ENCODE measurements around the gene DLG2.
"Not testable (repeated sequence)": the region's sequence is repeated elsewhere in the genome, so short reads cannot be mapped to it uniquely, and the experiment has no call there.

The DLG2 gene

GRCh38 chr11:84993386-84993785 lies 633.8 kb downstream of the DLG2 start:
- Histone ChIP-seq H3K9me2 (replicated peaks; ENCODE audit: control insufficient read depth, low read length) (no peaks in the 10 kb centered on the region), H3K4me2 (ENCODE audit: low read length) (no peak overlapping the region), H3K36me3 (ENCODE audit: control insufficient read depth, low read length) (no peaks in the 10 kb centered on the region), H3K4me1 (ENCODE audit: control insufficient read depth, low read length) (0 out of 2 replicates have a peak, but pooled peaks cover 3% of the 10 kb centered on the region), H3K9me3 (ENCODE audit: control insufficient read depth, insufficient read depth, low read length) (no peaks in the 10 kb centered on the region), H3K27me3 (ENCODE audit: control insufficient read depth, low read length) (no peaks in the 10 kb centered on the region), H3K27ac (ENCODE audit: low read depth, low read length) (no peak overlapping the region), H3K79me2 (ENCODE audit: control insufficient read depth, low read length) (no peaks in the 10 kb centered on the region), H3F3A (ENCODE audit: control insufficient read depth, insufficient read depth) (no peaks in the 10 kb centered on the region), H3K4me3 (ENCODE audit: low read length) (no peak overlapping the region), H4K20me1 (ENCODE audit: control insufficient read depth, insufficient read depth, low read depth, low read length) (no peaks in the 10 kb centered on the region)
- TF ChIP-seq CTCF (IDR thresholded peaks at IDR 0.05; ENCODE audit: low read depth, low read length, poor library complexity, severe bottlenecking) (peak; percentile 50), EZH2phosphoT487 (IDR thresholded peaks at IDR 0.05; ENCODE audit: borderline replicate concordance, low read length) (no peak)

- Histone ChIP-seq H3K27ac (ENCODE audit: low read depth, low read length) (no peak overlapping the region), H3K4me2 (ENCODE audit: low read length) (no peak overlapping the region), H4K20me1 (ENCODE audit: control insufficient read depth, insufficient read depth, low read depth, low read length) (no peaks in the 10 kb centered on the region), H3K79me2 (ENCODE audit: control insufficient read depth, low read length) (no peaks in the 10 kb centered on the region), H3K4me1 (ENCODE audit: control insufficient read depth, low read length) (0 out of 2 replicates have a peak, but pooled peaks cover 3% of the 10 kb centered on the region), H3K9me2 (replicated peaks; ENCODE audit: control insufficient read depth, low read length) (no peaks in the 10 kb centered on the region), H3K36me3 (ENCODE audit: control insufficient read depth, low read length) (no peaks in the 10 kb centered on the region), H3K9me3 (ENCODE audit: control insufficient read depth, insufficient read depth, low read length) (no peaks in the 10 kb centered on the region; the same call in 1 of the 2 replicates), H3K27me3 (ENCODE audit: control insufficient read depth, low read length) (no peaks in the 10 kb centered on the region), H3F3A (ENCODE audit: control insufficient read depth, insufficient read depth) (no peaks in the 10 kb centered on the region), H3K4me3 (ENCODE audit: low read length) (no peak overlapping the region)
- TF ChIP-seq CTCF (IDR thresholded peaks at IDR 0.05; ENCODE audit: low read depth, low read length, poor library complexity, severe bottlenecking) (no peak), EZH2phosphoT487 (IDR thresholded peaks at IDR 0.05; ENCODE audit: borderline replicate concordance, low read length) (no peak)
Observed at GRCh38 chr11:84990141-84990540, 637.0 kb downstream of the DLG2 start.

- not testable (repeated sequence) for H4K20me1 ChIP-seq (ENCODE audit: control insufficient read depth, insufficient read depth, low read depth, low read length); H3K27me3 ChIP-seq (ENCODE audit: control insufficient read depth, low read length); H3K4me2 ChIP-seq (ENCODE audit: low read length); H3K4me1 ChIP-seq (ENCODE audit: control insufficient read depth, low read length); H3K36me3 ChIP-seq (ENCODE audit: control insufficient read depth, low read length); H3K9me2 ChIP-seq (replicated peaks; ENCODE audit: control insufficient read depth, low read length); H3K4me3 ChIP-seq (ENCODE audit: low read length); H3K27ac ChIP-seq (ENCODE audit: low read depth, low read length); H3F3A ChIP-seq (ENCODE audit: control insufficient read depth, insufficient read depth); H3K9me3 ChIP-seq (ENCODE audit: control insufficient read depth, insufficient read depth, low read length); H3K79me2 ChIP-seq (ENCODE audit: control insufficient read depth, low read length)
Observed at GRCh38 chr11:84987686-84988187, 639.4 kb downstream of the DLG2 start.

GRCh38 chr11:84981301-84981700 lies 645.8 kb downstream of the DLG2 start:
- no peak overlapping the region for H3K4me2 ChIP-seq (ENCODE audit: low read length)
- no peaks in the 10 kb centered on the region for H3K27me3 ChIP-seq (ENCODE audit: control insufficient read depth, low read length)
- H3K9me2 ChIP-seq (replicated peaks; ENCODE audit: control insufficient read depth, low read length): no peaks in the 10 kb centered on the region
- H3K4me1 ChIP-seq (ENCODE audit: control insufficient read depth, low read length): no peaks in the 10 kb centered on the region
- no peak for TF ChIP-seq EZH2phosphoT487 (IDR thresholded peaks at IDR 0.05; ENCODE audit: borderline replicate concordance, low read length)
- TF ChIP-seq CTCF (IDR thresholded peaks at IDR 0.05; ENCODE audit: low read depth, low read length, poor library complexity, severe bottlenecking): no peak
- no peaks in the 10 kb centered on the region for H3K36me3 ChIP-seq (ENCODE audit: control insufficient read depth, low read length)
- H3K9me3 ChIP-seq (ENCODE audit: control insufficient read depth, insufficient read depth, low read length): no peaks in the 10 kb centered on the region; the same call in 1 of the 2 replicates
- no peak overlapping the region for H3K4me3 ChIP-seq (ENCODE audit: low read length)
- no peaks in the 10 kb centered on the region for H3F3A ChIP-seq (ENCODE audit: control insufficient read depth, insufficient read depth)
- no peaks in the 10 kb centered on the region for H3K79me2 ChIP-seq (ENCODE audit: control insufficient read depth, low read length)
- H3K27ac ChIP-seq (ENCODE audit: low read depth, low read length): no peak overlapping the region
- H4K20me1 ChIP-seq (ENCODE audit: control insufficient read depth, insufficient read depth, low read depth, low read length): no peaks in the 10 kb centered on the region

Data from DOHH2 (cell line).